CD14-positive monocyte (primary cell): ENCODE results near the gene CFAP221. TPM values are rescaled to one million over a fixed set of nuclear protein-coding genes. Genes with fewer than 3 reads are reported as not detected.

ENCODE experiments used
- DNase-seq, 3 donors: peaks; one replicate each; pipeline ENCODE4 v3.0.0-alpha.2; 2011 to 2022
- H2AFZ ChIP-seq: 2 replicates; pipeline ENCODE4 v1.6.0; 2012; ENCODE audit warnings: mild to moderate bottlenecking, low read depth, low read length, inconsistent platforms; ENCODE audit not compliant: insufficient read depth, poor library complexity, severe bottlenecking
- H3K27ac ChIP-seq, 2 donors: 1 replicate in 1 of 2; 2 replicates in 1 of 2; pipeline ENCODE4 v1.5.1; 2012 to 2013; ENCODE audit warnings: low read length in 2 of 2, control low read depth in 1 of 2, inconsistent platforms in 1 of 2, low read depth in 1 of 2, mild to moderate bottlenecking in 1 of 2
- H3K27me3 ChIP-seq, 2 donors: one replicate each; pipeline versions ENCODE4 v1.6.0 to v1.6.1; 2011 to 2013; ENCODE audit warnings: low read length in 2 of 2; ENCODE audit not compliant: control insufficient read depth in 2 of 2, insufficient read depth in 2 of 2
- H3K36me3 ChIP-seq, 2 donors: replicated peaks in 1 of 2; 1 replicate in 1 of 2; 2 replicates in 1 of 2; pipeline versions ENCODE4 v1.5.1 to v1.6.1; 2012 to 2013; ENCODE audit warnings: low read length in 2 of 2, control low read depth in 1 of 2, inconsistent platforms in 1 of 2, mild to moderate bottlenecking in 1 of 2; ENCODE audit not compliant: insufficient read depth in 2 of 2, control insufficient read depth in 1 of 2
- H3K4me1 ChIP-seq, 2 donors: 1 replicate in 1 of 2; 2 replicates in 1 of 2; pipeline versions ENCODE4 v1.5.1 to v1.6.1; 2012 to 2013; ENCODE audit warnings: low read length in 2 of 2, control low read depth in 1 of 2, inconsistent platforms in 1 of 2, mild to moderate bottlenecking in 1 of 2, moderate library complexity in 1 of 2; ENCODE audit not compliant: insufficient read depth in 2 of 2, control insufficient read depth in 1 of 2
- H3K4me2 ChIP-seq: replicated peaks from 2 replicates; pipeline ENCODE3; 2012; ENCODE audit warnings: low read length, moderate library complexity, mild to moderate bottlenecking; ENCODE audit not compliant: poor library complexity, severe bottlenecking; ENCODE audit errors: extremely low read depth
- H3K4me3 ChIP-seq, 3 experiments: fragments of 200-600 bp in 1 of 3; sonication (generic) in 1 of 3; replicated peaks in 1 of 3; 1 replicate in 2 of 3; 2 replicates in 1 of 3; pipeline ENCODE4 v1.5.1; 2011 to 2013; ENCODE audit warnings: low read length in 3 of 3, mild to moderate bottlenecking in 3 of 3, control low read depth in 2 of 3, low read depth in 2 of 3, inconsistent platforms in 1 of 3, moderate library complexity in 1 of 3
- H3K79me2 ChIP-seq: 2 replicates; pipeline ENCODE4 v1.6.0; 2012; ENCODE audit warnings: mild to moderate bottlenecking, control low read depth, inconsistent platforms, low read length, moderate library complexity; ENCODE audit not compliant: insufficient read depth
- H3K9ac ChIP-seq: 2 replicates; pipeline ENCODE4 v1.6.0; 2017; ENCODE audit warnings: low read length, mild to moderate bottlenecking; ENCODE audit not compliant: insufficient read depth, poor library complexity, severe bottlenecking
- H3K9me3 ChIP-seq, 2 donors: replicated peaks in 1 of 2; 1 replicate in 1 of 2; 2 replicates in 1 of 2; pipeline versions ENCODE4 v1.5.1 to v1.6.1; 2012 to 2013; ENCODE audit warnings: low read length in 2 of 2, control low read depth in 1 of 2; ENCODE audit not compliant: control insufficient read depth in 1 of 2, insufficient read depth in 1 of 2
- H4K20me1 ChIP-seq: 2 replicates; pipeline ENCODE4 v1.6.0; 2012; ENCODE audit warnings: mild to moderate bottlenecking, low read length, control low read depth, moderate library complexity; ENCODE audit not compliant: insufficient read depth
- H3K27ac Mint-ChIP-seq, 7 donors: one replicate each; pipeline ENCODE4 v1.8.0; 2020; ENCODE audit warnings: mild to moderate bottlenecking in 7 of 7, mixed read lengths in 7 of 7, moderate library complexity in 6 of 7, inconsistent platforms in 2 of 7
- H3K27me3 Mint-ChIP-seq, 3 donors: one replicate each; pipeline ENCODE4 v1.8.0; 2021 to 2022; ENCODE audit warnings: low read depth in 3 of 3, mild to moderate bottlenecking in 3 of 3, mixed read lengths in 3 of 3, moderate library complexity in 3 of 3, inconsistent platforms in 1 of 3
- H3K36me3 Mint-ChIP-seq, 2 donors: one replicate each; pipeline ENCODE4 v1.8.0; 2020; ENCODE audit warnings: mixed read lengths in 2 of 2, inconsistent platforms in 1 of 2, mild to moderate bottlenecking in 1 of 2
- H3K4me1 Mint-ChIP-seq: one replicate; pipeline ENCODE4 v1.8.0; 2020; ENCODE audit warnings: mild to moderate bottlenecking, mixed read lengths
- H3K4me3 Mint-ChIP-seq, 2 donors: one replicate each; pipeline ENCODE4 v1.8.0; 2020; ENCODE audit warnings: mild to moderate bottlenecking in 2 of 2, mixed read lengths in 2 of 2, moderate library complexity in 1 of 2
- H3K9me3 Mint-ChIP-seq, 7 donors: one replicate each; pipeline ENCODE4 v1.8.0; 2020 to 2022; ENCODE audit warnings: mixed read lengths in 7 of 7, mild to moderate bottlenecking in 6 of 7, moderate library complexity in 6 of 7, inconsistent platforms in 2 of 7
- CTCF ChIP-seq: fragments of 200-600 bp; IDR thresholded peaks from one replicate; pipeline ENCODE4 v1.8.0; 2022; ENCODE audit warnings: antibody characterized with exemption, mild to moderate bottlenecking
- WGBS: methylation state at CpG from one replicate; pipeline ENCODE4 v1.1.5; 2013; ENCODE audit warnings: missing lambda C conversion rate; ENCODE audit not compliant: insufficient coverage; 5-methylcytosine and 5-hydroxymethylcytosine counted together
- intact Hi-C, 2 donors: fragments of 100-400 bp; cut with micrococcal nuclease; formaldehyde crosslinking; loops; one replicate each; pipeline versions ENCODE4 v1.15.0 to v1.15.1; 2023
- polyA plus RNA-seq, 3 donors: library from polyadenylated mRNA; depleted of rRNA in 1 of 3; unstranded in 2 of 3; stranded (reverse) in 1 of 3; fragments of 300-500 nt in 2 of 3; fragments of >200 nt in 1 of 3; fragmentation: Illumina TruSeq in 2 of 3; gene quantifications; 1 replicate in 2 of 3; 2 replicates in 1 of 3; pipeline ENCODE4 v1.2.3, GENCODE V29; 2012 to 2021

CFAP221 gene
- polyA plus RNA-seq, 3 donors, result not detected

- H3K4me1 Mint-ChIP-seq, result peaks cover 9% of the 10 kb centered on the region
- H3K4me3 ChIP-seq, result no peak overlapping the region
- H3K27me3 ChIP-seq, result no peaks in the 10 kb centered on the region
- WGBS, result 51% methylated on average over 4 of the region's 8 CpGs
- no peaks in the 10 kb centered on the region for H3K36me3 ChIP-seq
- H3K9me3 ChIP-seq, result no peaks in the 10 kb centered on the region
- no peaks in the 10 kb centered on the region for H3K4me1 ChIP-seq
- peaks cover 0 to 9% (median 4%) of the 10 kb centered on the region in 3 donors for H3K27me3 Mint-ChIP-seq
- no peak for DNase-seq
- intact Hi-C loops, result no loop called here
- no peak overlapping the region for H3K9ac ChIP-seq
- H3K36me3 Mint-ChIP-seq, result no peaks in the 10 kb centered on the region
- no peak for TF ChIP-seq CTCF
- H3K79me2 ChIP-seq, result no peaks in the 10 kb centered on the region
- H2AFZ ChIP-seq, result no peak overlapping the region
- no peak overlapping the region for H3K27ac ChIP-seq
- peak overlapping the region in 1 of 7 donors; percentile 26 for H3K27ac Mint-ChIP-seq
- no peaks in the 10 kb centered on the region for H4K20me1 ChIP-seq
- no peak overlapping the region for H3K4me3 Mint-ChIP-seq
- H3K9me3 Mint-ChIP-seq, result peaks cover 0 to 3% (median 0%) of the 10 kb centered on the region in 7 donors
- H3K4me2 ChIP-seq, result no peak overlapping the region
Observed at GRCh38 chr2:119697290-119698020, 153.2 kb downstream of the CFAP221 start.

GRCh38 chr2:119698246-119698645, 154.0 kb downstream of the CFAP221 start:
- intact Hi-C loops, result no loop called here
- no peaks in the 10 kb centered on the region for H4K20me1 ChIP-seq
- Mint-ChIP-seq H3K4me1 (peaks cover 11% of the 10 kb centered on the region), H3K36me3 (no peaks in the 10 kb centered on the region), H3K9me3 (peaks cover 0 to 3% (median 0%) of the 10 kb centered on the region in 7 donors), H3K27ac (no peak overlapping the region), H3K27me3 (peaks cover 0 to 9% (median 7%) of the 10 kb centered on the region in 3 donors), H3K4me3 (no peak overlapping the region)
- no peaks in the 10 kb centered on the region for H3K27me3 ChIP-seq
- DNase-seq, result no peak
- H3K27ac ChIP-seq, result no peak overlapping the region
- H2AFZ ChIP-seq, result no peak overlapping the region
- no peak overlapping the region for H3K9ac ChIP-seq
- no peak for TF ChIP-seq CTCF
- H3K4me2 ChIP-seq, result no peak overlapping the region
- H3K4me3 ChIP-seq, result no peak overlapping the region
- peaks cover 0 to 3% of the 10 kb centered on the region in 2 donors for H3K4me1 ChIP-seq
- WGBS, result 80% methylated on average over 3 of the region's 3 CpGs
- H3K9me3 ChIP-seq, result no peaks in the 10 kb centered on the region
- no peaks in the 10 kb centered on the region for H3K79me2 ChIP-seq
- no peaks in the 10 kb centered on the region for H3K36me3 ChIP-seq
